HG03558 (cell line): ENCODE results near the gene ZNF735.
"Not testable (repeated sequence)": the region's sequence is repeated elsewhere in the genome, so short reads cannot be mapped to it uniquely, and the experiment has no call there.

Experiments used
- ATAC-seq: cut with Tn5 transposase; IDR thresholded peaks from one replicate; pipeline ENCODE4 v1.9.1; 2021; ENCODE audit warnings: moderate number of reproducible peaks; ENCODE audit not compliant: unreplicated experiment; ENCODE audit errors: extremely low read depth

The ZNF735 gene

GRCh38 chr7:64206903-64207302, at the start of gene ZNF735:
Gene ZNF735 (plus strand): TSS chr7:64207203. CDS start chr7:64207203, 0 bp downstream.
- no peak for ATAC-seq

- ATAC-seq: not testable (repeated sequence)
Observed at GRCh38 chr7:64170974-64171373, 36.0 kb upstream of the ZNF735 start.

- no peak for ATAC-seq
Observed at GRCh38 chr7:64174328-64174727, 32.7 kb upstream of the ZNF735 start.

GRCh38 chr7:64174941-64175340, 32.1 kb upstream of the ZNF735 start:
- no peak for ATAC-seq

- no peak for ATAC-seq
Observed at GRCh38 chr7:64180989-64181388, 26.0 kb upstream of the ZNF735 start.

- no peak for ATAC-seq
Observed at GRCh38 chr7:64181586-64181985, 25.4 kb upstream of the ZNF735 start.

GRCh38 chr7:64182036-64182790, 24.8 kb upstream of the ZNF735 start:
- ATAC-seq: no peak

- no peak for ATAC-seq
Observed at GRCh38 chr7:64183126-64183742, 23.8 kb upstream of the ZNF735 start.

GRCh38 chr7:64183827-64184372, 23.1 kb upstream of the ZNF735 start:
- no peak for ATAC-seq

- no peak for ATAC-seq
Observed at GRCh38 chr7:64184376-64184775, 22.6 kb upstream of the ZNF735 start.

- ATAC-seq: no peak
Observed at GRCh38 chr7:64187408-64187807, 19.6 kb upstream of the ZNF735 start.

GRCh38 chr7:64192148-64192704, 14.8 kb upstream of the ZNF735 start:
- no peak for ATAC-seq

- ATAC-seq: no peak
Observed at GRCh38 chr7:64192775-64193174, 14.2 kb upstream of the ZNF735 start.

- not testable (repeated sequence) for ATAC-seq
Observed at GRCh38 chr7:64219710-64220298, 12.8 kb downstream of the ZNF735 start.

GRCh38 chr7:64223366-64223765, 16.4 kb downstream of the ZNF735 start:
- no peak for ATAC-seq

GRCh38 chr7:64228174-64228573, 21.2 kb downstream of the ZNF735 start, which contains the start of gene ZNF679:
Gene ZNF679 (plus strand): TSS chr7:64228474. CDS start chr7:64249118, 20,644 bp downstream.
- not testable (repeated sequence) for ATAC-seq

- ATAC-seq: no peak
Observed at GRCh38 chr7:64266341-64266919, 59.4 kb downstream of the ZNF735 start.
